Neuronal stem cell (in vitro differentiated cells): ENCODE results near the gene LYL1.

Source experiments
- DNase-seq: peaks from one replicate; pipeline ENCODE4 v3.0.0-alpha.2; 2013; ENCODE audit warnings: low spot score
- H2AFZ ChIP-seq: one replicate; pipeline ENCODE4 v1.6.1; 2013; ENCODE audit warnings: mild to moderate bottlenecking, low read length, inconsistent platforms
- H2AK5ac ChIP-seq: 2 replicates; pipeline ENCODE4 v1.6.1; 2013; ENCODE audit warnings: low read depth, mild to moderate bottlenecking, inconsistent platforms, low read length, moderate library complexity, mixed read lengths
- H2BK120ac ChIP-seq: 2 replicates; pipeline ENCODE4 v1.6.1; 2013; ENCODE audit warnings: low read depth, mild to moderate bottlenecking, inconsistent platforms, low read length, moderate library complexity, mixed read lengths
- H2BK12ac ChIP-seq: one replicate; pipeline ENCODE4 v1.6.1; 2013; ENCODE audit warnings: low read length, inconsistent platforms
- H2BK15ac ChIP-seq: 2 replicates; pipeline ENCODE4 v1.6.1; 2013; ENCODE audit warnings: mild to moderate bottlenecking, low read length, inconsistent platforms, mixed read lengths
- H2BK5ac ChIP-seq: one replicate; pipeline ENCODE4 v1.6.1; 2013; ENCODE audit warnings: inconsistent platforms, mild to moderate bottlenecking, low read length, moderate library complexity
- H3K14ac ChIP-seq: one replicate; pipeline ENCODE4 v1.6.1; 2013; ENCODE audit warnings: low read length, inconsistent platforms
- H3K18ac ChIP-seq: 2 replicates; pipeline ENCODE4 v1.6.1; 2013; ENCODE audit warnings: low read length, inconsistent platforms
- H3K23ac ChIP-seq: 2 replicates; pipeline ENCODE4 v1.6.1; 2013; ENCODE audit warnings: low read depth, mild to moderate bottlenecking, mixed read lengths, low read length, inconsistent platforms; ENCODE audit not compliant: poor library complexity
- H3K27ac ChIP-seq: replicated peaks from 3 replicates; pipeline ENCODE4 v1.5.1; 2013; ENCODE audit warnings: low read length, inconsistent platforms
- H3K27me3 ChIP-seq, 3 experiments: 2 replicates each; pipeline ENCODE4 v1.6.1; 2013; ENCODE audit warnings: low read length in 3 of 3, mild to moderate bottlenecking in 2 of 3, inconsistent platforms in 1 of 3, low read depth in 1 of 3, mixed read lengths in 1 of 3, moderate library complexity in 1 of 3; ENCODE audit not compliant: control insufficient read depth in 3 of 3, insufficient read depth in 3 of 3
- H3K36me3 ChIP-seq, 2 donors: replicated peaks in 1 of 2; 2 replicates each; pipeline ENCODE4 v1.6.1; 2013; ENCODE audit warnings: low read length in 2 of 2; ENCODE audit not compliant: control insufficient read depth in 2 of 2, insufficient read depth in 2 of 2
- H3K4ac ChIP-seq: 2 replicates; pipeline ENCODE4 v1.6.1; 2013; ENCODE audit warnings: inconsistent platforms, mild to moderate bottlenecking, low read length, moderate library complexity
- H3K4me1 ChIP-seq, 2 donors: 1 replicate in 1 of 2; 2 replicates in 1 of 2; pipeline ENCODE4 v1.6.1; 2013; ENCODE audit warnings: low read length in 2 of 2, low read depth in 1 of 2; ENCODE audit not compliant: control insufficient read depth in 2 of 2, insufficient read depth in 1 of 2
- H3K4me2 ChIP-seq: one replicate; pipeline ENCODE4 v1.6.1; 2013; ENCODE audit warnings: mild to moderate bottlenecking, low read length, inconsistent platforms; ENCODE audit not compliant: insufficient read depth, poor library complexity, severe bottlenecking
- H3K4me3 ChIP-seq, 2 donors: 2 replicates each; pipeline ENCODE4 v1.5.1; 2013; ENCODE audit warnings: low read length in 2 of 2, mild to moderate bottlenecking in 2 of 2, inconsistent platforms in 1 of 2, moderate library complexity in 1 of 2
- H3K79me1 ChIP-seq: one replicate; pipeline ENCODE4 v1.6.1; 2013; ENCODE audit warnings: low read depth, mild to moderate bottlenecking, inconsistent platforms, low read length, moderate library complexity
- H3K9ac ChIP-seq: one replicate; pipeline ENCODE4 v1.6.1; 2013; ENCODE audit warnings: mild to moderate bottlenecking, low read depth, low read length, inconsistent platforms; ENCODE audit not compliant: poor library complexity
- H3K9me3 ChIP-seq, 2 donors: replicated peaks in 1 of 2; 2 replicates each; pipeline versions ENCODE3 to v1.6.1; 2013; ENCODE audit warnings: low read length in 2 of 2, mild to moderate bottlenecking in 2 of 2, inconsistent platforms in 1 of 2, low read depth in 1 of 2, mixed read lengths in 1 of 2, moderate library complexity in 1 of 2; ENCODE audit not compliant: control insufficient read depth in 2 of 2, insufficient read depth in 1 of 2
- H4K8ac ChIP-seq: one replicate; pipeline ENCODE4 v1.6.1; 2013; ENCODE audit warnings: low read depth, mild to moderate bottlenecking, inconsistent platforms, low read length, moderate library complexity
- H4K91ac ChIP-seq: one replicate; pipeline ENCODE4 v1.6.1; 2013; ENCODE audit warnings: low read length, low read depth, mild to moderate bottlenecking, inconsistent platforms; ENCODE audit not compliant: poor library complexity
- WGBS, 2 donors: extraction: QIAGEN DNeasy Blood & Tissue Kit; methylation state at CpG; one replicate each; pipeline ENCODE4 v1.1.7; 2013; ENCODE audit warnings: missing lambda C conversion rate in 2 of 2, mixed read lengths in 1 of 2; ENCODE audit not compliant: insufficient read length in 2 of 2, insufficient replicate concordance in 1 of 2; ENCODE audit errors: extremely low coverage in 2 of 2; 5-methylcytosine and 5-hydroxymethylcytosine counted together

The LYL1 gene

DNA sequence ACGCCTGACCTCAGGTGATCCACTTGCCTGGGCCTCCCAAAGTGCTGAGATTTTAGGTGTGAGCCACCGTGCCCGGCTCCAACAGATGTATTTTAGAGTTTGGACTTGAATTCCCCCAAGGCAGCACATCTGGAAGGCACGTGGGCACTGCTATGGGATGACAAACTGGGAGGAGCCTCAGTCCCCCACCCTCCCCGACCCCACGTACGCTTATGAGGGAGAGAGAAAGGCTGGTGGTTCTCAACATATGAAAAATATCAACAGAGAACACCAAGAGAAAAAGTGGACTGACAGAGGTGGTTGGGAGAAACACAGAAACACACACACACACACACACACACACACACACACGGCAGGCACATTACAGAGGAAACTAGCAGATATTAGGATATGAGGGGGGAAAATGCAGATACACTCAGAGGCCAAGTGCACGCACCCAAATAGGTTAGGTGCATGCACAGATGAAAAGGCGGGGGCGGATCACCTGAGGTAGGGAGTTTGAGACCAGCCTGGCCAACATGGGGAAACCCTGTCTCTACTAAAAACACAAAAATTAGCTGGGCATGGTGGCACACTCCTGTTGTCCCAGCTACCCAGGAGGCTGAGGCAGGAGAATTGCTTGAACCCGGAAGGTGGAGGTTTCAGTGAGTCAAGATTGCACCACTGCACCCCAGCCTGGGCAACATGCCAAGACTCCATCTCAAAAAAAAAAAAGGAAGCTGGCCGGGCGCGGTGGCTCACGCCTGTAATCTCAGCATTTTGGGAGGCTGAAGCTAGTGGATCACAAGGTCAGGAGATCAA, 44.3 kb upstream of the LYL1 start:
- no peak overlapping the region for H4K91ac ChIP-seq
- no peak overlapping the region for H2AK5ac ChIP-seq
- H3K36me3 ChIP-seq, result peaks cover 5 to 16% of the 10 kb centered on the region in 2 donors
- H2BK120ac ChIP-seq, result no peak overlapping the region
- no peak for DNase-seq
- H3K4me3 ChIP-seq, result no peak overlapping the region
- no peak overlapping the region for H3K4ac ChIP-seq
- no peak overlapping the region for H3K27ac ChIP-seq
- H3K4me1 ChIP-seq, result peaks cover 2 to 3% of the 10 kb centered on the region in 2 donors
- H3K18ac ChIP-seq, result no peak overlapping the region
- no peak overlapping the region for H4K8ac ChIP-seq
- H2AFZ ChIP-seq, result no peak overlapping the region
- no peak overlapping the region for H3K9ac ChIP-seq
- WGBS, 2 donors, result no CpG with 5 or more reads among the region's 16 CpGs
- H3K14ac ChIP-seq, result no peak overlapping the region
- no peak overlapping the region for H2BK12ac ChIP-seq
- no peaks in the 10 kb centered on the region for H3K27me3 ChIP-seq
- H2BK5ac ChIP-seq, result no peak overlapping the region
- no peak overlapping the region for H2BK15ac ChIP-seq
- H3K23ac ChIP-seq, result no peak overlapping the region
- H3K9me3 ChIP-seq, result no peaks in the 10 kb centered on the region
- no peak overlapping the region for H3K4me2 ChIP-seq
- H3K79me1 ChIP-seq, result peaks cover 5% of the 10 kb centered on the region

DNA sequence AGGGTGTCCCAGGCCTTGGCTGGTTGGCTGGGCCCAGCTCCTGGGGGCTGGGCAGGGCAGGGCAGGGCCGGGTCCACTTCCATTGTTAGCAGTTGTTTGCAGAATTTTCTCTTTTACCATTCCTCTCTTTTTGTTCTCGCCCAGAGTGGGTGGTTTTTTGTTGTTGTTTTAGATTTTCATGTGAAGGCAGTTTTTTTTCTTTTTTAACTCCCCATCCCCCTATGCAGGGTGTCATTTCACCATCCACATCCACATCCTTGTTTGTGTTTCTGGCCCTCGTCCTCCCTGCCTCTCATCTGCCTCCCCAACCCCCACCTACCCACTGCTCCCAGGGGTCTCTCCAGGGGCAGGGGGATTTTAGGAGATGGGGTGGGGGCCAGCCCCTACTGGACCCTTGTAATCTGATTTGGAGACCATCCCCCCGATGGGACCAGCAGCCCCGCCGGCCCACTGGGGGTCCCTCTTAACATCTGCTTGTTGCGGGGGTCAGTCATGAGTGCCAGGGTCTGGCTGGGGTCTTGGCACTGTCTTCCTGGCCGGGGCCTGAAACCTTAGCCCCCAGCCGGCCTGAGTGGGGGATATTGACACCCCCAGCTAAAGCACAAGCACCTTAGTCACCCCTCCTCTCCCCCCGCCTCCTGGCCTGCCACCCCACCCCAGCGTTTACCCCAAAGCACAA, 37.1 kb upstream of the LYL1 start:
- H3K27ac ChIP-seq, result no peak overlapping the region
- peaks cover 42 to 62% of the 10 kb centered on the region in 2 donors for H3K36me3 ChIP-seq
- no peak overlapping the region for H4K8ac ChIP-seq
- H2BK15ac ChIP-seq, result no peak overlapping the region
- no CpG with 5 or more reads among the region's 11 CpGs for WGBS, 2 donors
- no peak overlapping the region for H2AK5ac ChIP-seq
- no peak overlapping the region for H3K14ac ChIP-seq
- H3K4me3 ChIP-seq, result no peak overlapping the region
- H3K79me1 ChIP-seq, result peaks cover 21% of the 10 kb centered on the region
- H2BK12ac ChIP-seq, result no peak overlapping the region
- H3K23ac ChIP-seq, result no peak overlapping the region
- H4K91ac ChIP-seq, result no peak overlapping the region
- H3K4ac ChIP-seq, result no peak overlapping the region
- no peak overlapping the region for H3K18ac ChIP-seq
- DNase-seq, result no peak
- H3K4me1 ChIP-seq, result no peaks in the 10 kb centered on the region
- no peak overlapping the region for H2BK5ac ChIP-seq
- H3K4me2 ChIP-seq, result no peak overlapping the region
- H3K9ac ChIP-seq, result no peak overlapping the region
- no peaks in the 10 kb centered on the region for H3K9me3 ChIP-seq
- H2AFZ ChIP-seq, result no peak overlapping the region
- H2BK120ac ChIP-seq, result no peak overlapping the region
- no peaks in the 10 kb centered on the region for H3K27me3 ChIP-seq

DNA sequence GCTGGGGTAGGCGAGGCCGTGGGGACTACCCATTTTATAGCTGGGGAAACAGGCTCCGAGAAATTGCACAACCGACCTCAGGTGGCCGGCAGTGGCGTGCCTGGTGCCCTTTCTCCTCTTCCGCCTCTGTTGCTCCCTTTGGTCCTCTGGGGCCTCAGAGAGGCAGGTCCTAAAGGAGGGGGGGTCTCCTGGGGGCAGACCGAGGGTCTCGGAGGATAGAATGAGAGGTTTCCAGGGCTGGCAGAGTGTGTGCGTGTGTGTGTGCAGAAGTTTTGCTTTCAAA, 36.2 kb upstream of the LYL1 start:
- no peak overlapping the region for H2BK120ac ChIP-seq
- H3K9ac ChIP-seq, result no peak overlapping the region
- H3K4ac ChIP-seq, result no peak overlapping the region
- H2AFZ ChIP-seq, result no peak overlapping the region
- H3K18ac ChIP-seq, result no peak overlapping the region
- no peak overlapping the region for H2BK15ac ChIP-seq
- no peak overlapping the region for H3K23ac ChIP-seq
- no peaks in the 10 kb centered on the region for H3K27me3 ChIP-seq
- H4K91ac ChIP-seq, result no peak overlapping the region
- no CpG with 5 or more reads among the region's 10 CpGs for WGBS, 2 donors
- no peak overlapping the region for H4K8ac ChIP-seq
- no peak overlapping the region for H3K4me3 ChIP-seq
- H2BK12ac ChIP-seq, result no peak overlapping the region
- no peak overlapping the region for H3K27ac ChIP-seq
- H3K9me3 ChIP-seq, result no peaks in the 10 kb centered on the region
- no peak overlapping the region for H3K4me2 ChIP-seq
- H3K79me1 ChIP-seq, result peaks cover 27% of the 10 kb centered on the region
- no peak overlapping the region for H3K14ac ChIP-seq
- no peak overlapping the region for H2BK5ac ChIP-seq
- peaks cover 40 to 61% of the 10 kb centered on the region in 2 donors for H3K36me3 ChIP-seq
- no peak overlapping the region for H2AK5ac ChIP-seq
- DNase-seq, result no peak
- no peaks in the 10 kb centered on the region for H3K4me1 ChIP-seq

DNA sequence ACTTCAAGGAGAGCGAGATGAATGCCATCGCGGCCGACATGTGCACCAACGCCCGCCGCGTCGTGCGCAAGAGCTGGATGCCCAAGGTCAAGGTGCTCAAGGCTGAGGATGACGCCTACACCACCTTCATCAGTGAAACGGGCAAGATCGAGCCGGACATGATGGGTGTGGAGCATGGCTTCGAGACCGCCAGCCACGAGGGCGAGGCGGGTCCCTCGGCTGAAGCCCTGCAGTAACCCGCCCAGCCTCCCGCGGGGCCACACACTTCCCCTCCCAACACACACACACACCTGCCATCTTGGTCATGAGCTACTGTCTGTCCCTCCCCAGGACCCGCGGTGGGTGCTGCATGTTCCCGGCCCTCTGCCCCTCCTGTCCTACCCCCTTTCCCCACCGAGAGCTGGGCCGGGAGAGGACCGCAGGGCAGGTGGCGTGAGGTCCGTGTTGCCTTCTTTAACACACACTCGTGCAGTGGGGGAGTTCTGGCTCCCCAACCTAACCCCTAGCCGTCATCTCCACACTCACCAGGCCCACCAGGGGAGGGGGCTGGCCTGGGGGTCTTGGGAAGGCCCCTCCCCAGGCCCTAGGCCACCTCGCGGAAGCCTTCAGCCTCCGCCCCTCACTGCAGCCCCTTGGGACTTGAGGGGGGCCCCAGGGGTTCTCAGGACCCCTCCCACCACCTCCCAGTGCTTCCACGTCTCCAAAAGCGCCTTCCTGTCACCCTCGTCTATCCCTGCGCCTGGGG, 35.7 kb upstream of the LYL1 start:
- no peak overlapping the region for H2BK12ac ChIP-seq
- H3K18ac ChIP-seq, result no peak overlapping the region
- no peaks in the 10 kb centered on the region for H3K9me3 ChIP-seq
- no CpG with 5 or more reads among the region's 40 CpGs for WGBS, 2 donors
- H3K9ac ChIP-seq, result peak overlapping the region; percentile 70
- H3K36me3 ChIP-seq, result peaks cover 40 to 65% of the 10 kb centered on the region in 2 donors
- H3K4me2 ChIP-seq, result no peak overlapping the region
- no peak overlapping the region for H4K91ac ChIP-seq
- H3K4ac ChIP-seq, result no peak overlapping the region
- H3K14ac ChIP-seq, result peak overlapping the region; percentile 38
- no peak overlapping the region for H2BK5ac ChIP-seq
- H3K27me3 ChIP-seq, result no peaks in the 10 kb centered on the region
- H3K27ac ChIP-seq, result no peak overlapping the region
- H3K4me1 ChIP-seq, result no peaks in the 10 kb centered on the region
- H2AK5ac ChIP-seq, result no peak overlapping the region
- H2AFZ ChIP-seq, result no peak overlapping the region
- no peak for DNase-seq
- no peak overlapping the region for H2BK15ac ChIP-seq
- H3K79me1 ChIP-seq, result peaks cover 27% of the 10 kb centered on the region
- H4K8ac ChIP-seq, result no peak overlapping the region
- peak overlapping the region; percentile 43 for H3K23ac ChIP-seq
- no peak overlapping the region for H2BK120ac ChIP-seq
- H3K4me3 ChIP-seq, result no peak overlapping the region
